Breast epithelium (tissue), 4 donors: Measurements from ENCODE around the gene NR3C2. TPM values are rescaled to one million over a fixed set of nuclear protein-coding genes. Genes with fewer than 3 reads are reported as not detected.

Source experiments
- DNase-seq, 2 donors: peaks; one replicate each; pipeline ENCODE4 v3.0.0-alpha.2; 2019; ENCODE audit warnings: low spot score in 2 of 2
- H3K27ac ChIP-seq, 2 donors: fragments of 200-600 bp; sonication (generic) in 1 of 2; one replicate each; pipeline ENCODE4 v1.5.1; 2016 to 2019; ENCODE audit warnings: mild to moderate bottlenecking in 1 of 2
- H3K27me3 ChIP-seq, 2 donors: fragments of 200-600 bp; sonication (generic) in 1 of 2; one replicate each; pipeline versions ENCODE4 v1.5.1 to v1.6.0; 2017 to 2019; ENCODE audit warnings: control low read depth in 1 of 2, mild to moderate bottlenecking in 1 of 2
- H3K36me3 ChIP-seq: fragments of 200-600 bp; one replicate; pipeline ENCODE4 v1.5.1; 2019
- H3K4me1 ChIP-seq, 2 donors: fragments of 200-600 bp; sonication (generic); one replicate each; pipeline ENCODE4 v1.5.1; 2016 to 2019; ENCODE audit warnings: control low read depth in 1 of 2
- H3K4me3 ChIP-seq, 3 donors: fragments of 200-600 bp; sonication (generic); 1 replicate in 2 of 3; 2 replicates in 1 of 3; pipeline ENCODE4 v1.5.1; 2016 to 2019; ENCODE audit warnings: mild to moderate bottlenecking in 3 of 3, moderate library complexity in 2 of 3
- H3K9me3 ChIP-seq, 2 donors: fragments of 200-600 bp; sonication (generic) in 1 of 2; one replicate each; pipeline ENCODE4 v1.5.1; 2016 to 2019; ENCODE audit warnings: control low read depth in 1 of 2
- POLR2A ChIP-seq: fragments of 450-650 bp; IDR thresholded peaks from one replicate; pipeline ENCODE4 v1.6.1; 2016; ENCODE audit warnings: antibody characterized with exemption, mild to moderate bottlenecking, moderate library complexity
- POLR2AphosphoS5 ChIP-seq, 3 donors: sonication (generic); formaldehyde crosslinking; IDR thresholded peaks; one replicate each; pipeline ENCODE4 v1.6.1; 2017; ENCODE audit warnings: antibody characterized with exemption in 3 of 3
- intact Hi-C: fragments of 100-400 bp; cut with DNase I; formaldehyde crosslinking; loops from one replicate; pipeline ENCODE4 v1.15.1; 2023; ENCODE audit warnings: low total_unique reads
- total RNA-seq, 3 donors: library from RNA; depleted of rRNA; stranded (reverse); fragments of >200 nt; gene quantifications; one replicate each; pipeline ENCODE4 v1.1.0, GENCODE V29; 2016
- TF ChIP-seq, protein P1 (sequence below), 3 donors: fragments of 450-650 bp; IDR thresholded peaks; one replicate each; pipeline ENCODE4 v1.5.1; 2016 to 2017; ENCODE audit warnings: antibody characterized with exemption in 3 of 3, mild to moderate bottlenecking in 3 of 3, moderate library complexity in 3 of 3

NR3C2 gene
- total RNA-seq, 3 donors from 2014 or later = 8.0 to 39.5 (median 13.8) TPM

DNA sequence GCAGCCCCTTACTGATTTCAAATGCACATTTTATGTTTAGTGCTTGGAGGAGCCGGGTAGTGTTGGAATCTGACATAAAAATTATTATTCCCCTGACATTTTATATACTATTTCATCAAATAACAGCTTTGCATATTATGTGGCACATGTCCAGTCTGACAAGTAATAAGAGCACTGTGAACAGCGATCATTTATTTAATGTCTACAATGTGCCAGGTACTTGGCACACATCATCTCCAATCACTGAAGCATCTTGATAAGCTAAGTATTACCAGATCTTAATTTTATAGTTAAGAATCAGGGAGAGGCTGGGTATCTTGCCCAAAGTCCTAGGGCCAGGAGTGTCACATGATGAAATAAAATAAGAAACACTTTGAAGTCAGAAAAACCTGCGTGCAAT, 197.2 kb downstream of the NR3C2 start:
- Histone ChIP-seq H3K9me3 (no peaks in the 10 kb centered on the region), H3K27ac (no peak overlapping the region), H3K4me1 (no peaks in the 10 kb centered on the region), H3K36me3 (no peaks in the 10 kb centered on the region), H3K27me3 (no peaks in the 10 kb centered on the region), H3K4me3 (no peak overlapping the region)
- TF ChIP-seq, protein P1, sequence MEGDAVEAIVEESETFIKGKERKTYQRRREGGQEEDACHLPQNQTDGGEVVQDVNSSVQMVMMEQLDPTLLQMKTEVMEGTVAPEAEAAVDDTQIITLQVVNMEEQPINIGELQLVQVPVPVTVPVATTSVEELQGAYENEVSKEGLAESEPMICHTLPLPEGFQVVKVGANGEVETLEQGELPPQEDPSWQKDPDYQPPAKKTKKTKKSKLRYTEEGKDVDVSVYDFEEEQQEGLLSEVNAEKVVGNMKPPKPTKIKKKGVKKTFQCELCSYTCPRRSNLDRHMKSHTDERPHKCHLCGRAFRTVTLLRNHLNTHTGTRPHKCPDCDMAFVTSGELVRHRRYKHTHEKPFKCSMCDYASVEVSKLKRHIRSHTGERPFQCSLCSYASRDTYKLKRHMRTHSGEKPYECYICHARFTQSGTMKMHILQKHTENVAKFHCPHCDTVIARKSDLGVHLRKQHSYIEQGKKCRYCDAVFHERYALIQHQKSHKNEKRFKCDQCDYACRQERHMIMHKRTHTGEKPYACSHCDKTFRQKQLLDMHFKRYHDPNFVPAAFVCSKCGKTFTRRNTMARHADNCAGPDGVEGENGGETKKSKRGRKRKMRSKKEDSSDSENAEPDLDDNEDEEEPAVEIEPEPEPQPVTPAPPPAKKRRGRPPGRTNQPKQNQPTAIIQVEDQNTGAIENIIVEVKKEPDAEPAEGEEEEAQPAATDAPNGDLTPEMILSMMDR (IDR thresholded peaks at IDR 0.05) = no peak
- no peak for TF ChIP-seq POLR2AphosphoS5 (IDR thresholded peaks at IDR 0.05)
- no peak for TF ChIP-seq POLR2A
- intact Hi-C loops = no loop called here
- no peak for DNase-seq

DNA sequence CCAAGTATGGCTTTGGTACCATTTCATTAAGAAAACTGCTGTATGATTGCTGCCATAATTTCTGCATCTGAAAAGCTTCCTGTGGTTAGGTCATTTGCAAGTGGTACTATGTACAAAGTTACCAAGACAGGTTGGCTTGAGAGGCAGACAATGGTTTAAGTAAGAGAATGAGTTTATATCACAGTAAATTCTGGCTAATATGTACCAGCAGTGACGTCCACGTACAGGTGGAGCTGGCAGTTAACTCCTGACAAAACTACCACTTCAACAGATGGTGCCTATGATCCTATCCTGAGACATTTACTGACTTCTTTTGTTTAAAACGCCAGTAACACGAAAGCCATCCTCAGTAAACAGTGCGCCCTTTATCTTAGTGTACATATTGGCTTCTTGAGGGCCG, 198.4 kb downstream of the NR3C2 start:
- TF ChIP-seq POLR2A = no peak
- no peak for TF ChIP-seq POLR2AphosphoS5 (IDR thresholded peaks at IDR 0.05)
- intact Hi-C loops = no loop called here
- no peaks in the 10 kb centered on the region for H3K4me1 ChIP-seq

DNA sequence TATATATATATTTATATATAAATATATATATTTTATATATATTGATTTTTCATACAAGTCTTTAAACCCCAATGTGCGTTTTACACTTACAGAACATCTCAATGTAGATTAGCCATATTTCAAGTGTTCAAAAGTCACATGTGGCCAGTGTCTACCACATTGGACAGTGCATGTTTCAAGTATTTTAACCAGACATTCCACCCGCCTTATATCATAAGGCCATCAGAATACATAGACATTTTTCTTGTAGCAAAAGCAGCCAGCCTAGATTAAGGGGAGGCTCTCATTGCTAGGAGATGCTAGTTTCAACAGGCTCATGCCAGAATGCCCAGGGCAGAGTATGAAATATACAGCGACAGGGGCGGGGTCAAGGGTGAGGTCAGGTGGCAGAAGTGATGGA, 202.0 kb downstream of the NR3C2 start:
- no peak overlapping the region for H3K27ac ChIP-seq
- H3K27me3 ChIP-seq = no peaks in the 10 kb centered on the region
- no peaks in the 10 kb centered on the region for H3K9me3 ChIP-seq
- no peaks in the 10 kb centered on the region for H3K36me3 ChIP-seq
- H3K4me3 ChIP-seq = no peak overlapping the region
- intact Hi-C loops = no loop called here
- DNase-seq = no peak
- H3K4me1 ChIP-seq = peaks cover 0 to 6% of the 10 kb centered on the region in 2 donors
- TF ChIP-seq POLR2A (no peak), POLR2AphosphoS5 (IDR thresholded peaks at IDR 0.05) (no peak)
- TF ChIP-seq, protein P1 (IDR thresholded peaks at IDR 0.05) = no peak

More for the DNA sequence above, 198.4 kb downstream of the NR3C2 start:
- no peaks in the 10 kb centered on the region for H3K36me3 ChIP-seq
- H3K27ac ChIP-seq = no peak overlapping the region
- no peak overlapping the region for H3K4me3 ChIP-seq
- no peaks in the 10 kb centered on the region for H3K9me3 ChIP-seq
- H3K27me3 ChIP-seq = no peaks in the 10 kb centered on the region
- DNase-seq = no peak

DNA sequence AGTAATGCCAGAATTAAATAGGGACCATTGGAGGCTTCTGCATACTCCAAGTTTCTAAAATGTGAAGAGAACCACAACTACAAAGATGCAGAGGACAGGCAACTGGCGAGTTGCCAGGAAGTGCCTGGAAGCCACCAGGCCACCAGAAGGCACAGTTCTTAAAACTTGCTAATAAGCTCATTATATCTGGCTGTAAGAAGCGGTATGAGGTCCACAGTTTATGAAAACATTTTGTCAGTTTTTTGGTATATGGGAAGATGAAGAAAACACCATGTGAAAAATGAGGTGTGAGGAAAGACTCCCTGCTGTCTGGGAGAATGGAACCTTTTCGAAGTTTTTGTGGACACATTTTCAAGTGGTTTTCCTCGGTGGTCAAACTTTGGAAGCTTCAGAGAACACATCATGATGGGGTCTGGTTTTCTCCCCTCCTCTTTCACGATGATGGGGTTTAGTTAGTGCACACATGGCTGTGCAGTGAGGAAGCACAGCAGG, 202.7 kb downstream of the NR3C2 start:
- Histone ChIP-seq H3K4me3 (no peak overlapping the region), H3K27ac (no peak overlapping the region), H3K4me1 (peaks cover 0 to 6% of the 10 kb centered on the region in 2 donors), H3K27me3 (no peaks in the 10 kb centered on the region), H3K9me3 (no peaks in the 10 kb centered on the region), H3K36me3 (no peaks in the 10 kb centered on the region)
- intact Hi-C loops = no loop called here
- no peak for TF ChIP-seq POLR2A
- TF ChIP-seq, protein P1 (IDR thresholded peaks at IDR 0.05) = no peak
- no peak for TF ChIP-seq POLR2AphosphoS5 (IDR thresholded peaks at IDR 0.05)
- no peak for DNase-seq

DNA sequence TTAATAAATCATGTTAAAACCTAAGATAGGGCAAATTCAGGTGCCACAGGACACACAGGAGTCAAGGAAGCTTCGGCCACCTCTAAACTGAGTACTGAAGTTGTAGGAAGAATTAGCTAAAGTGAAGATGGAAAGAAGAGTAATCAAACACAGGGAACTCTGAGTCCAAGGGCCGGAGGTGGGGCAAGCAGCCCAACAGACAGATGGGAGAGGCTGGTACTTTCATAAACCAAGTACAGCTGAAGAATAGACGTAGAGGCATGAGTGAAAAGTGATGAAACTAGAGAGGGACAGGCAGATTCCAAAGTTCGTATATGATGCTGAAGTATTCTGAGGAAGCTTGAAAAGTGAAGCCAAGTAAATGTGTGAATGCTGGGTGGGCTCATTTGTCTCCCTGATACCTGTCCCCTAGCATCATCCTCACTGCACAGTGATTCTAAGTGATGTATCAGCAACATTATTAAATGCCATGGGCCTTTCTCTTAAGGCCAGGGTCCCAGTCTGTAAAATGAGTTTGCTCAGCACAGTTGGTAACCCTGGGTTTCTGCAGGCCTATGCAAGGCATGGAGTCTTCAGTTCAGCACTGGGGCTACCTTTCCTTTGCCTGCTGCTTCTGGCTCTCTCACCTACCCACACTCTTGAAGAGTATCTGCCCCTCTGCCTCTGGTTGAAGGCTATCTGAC, 203.3 kb downstream of the NR3C2 start:
- intact Hi-C loops = no loop called here
- H3K27me3 ChIP-seq = no peaks in the 10 kb centered on the region
- H3K4me1 ChIP-seq = peaks cover 0 to 6% of the 10 kb centered on the region in 2 donors
- no peaks in the 10 kb centered on the region for H3K9me3 ChIP-seq
- no peaks in the 10 kb centered on the region for H3K36me3 ChIP-seq
- H3K4me3 ChIP-seq = no peak overlapping the region
- no peak overlapping the region for H3K27ac ChIP-seq
- TF ChIP-seq POLR2AphosphoS5 (IDR thresholded peaks at IDR 0.05) (no peak), POLR2A (no peak)
- TF ChIP-seq, protein P1 (IDR thresholded peaks at IDR 0.05) = no peak
- no peak for DNase-seq
